Smooth muscle cell (in vitro differentiated cells): ENCODE data around the gene DIDO1. TPM values are rescaled to one million over a fixed set of nuclear protein-coding genes. Genes with fewer than 3 reads are reported as not detected.
A peak's percentile ranks its signal among the peaks of the same experiment; 100 is the strongest.

Experiments
- DNase-seq: peaks from one replicate; lab custom pipeline; 2025; ENCODE audit not compliant: unreplicated experiment; lab: John Stamatoyannopoulos, UW
- H2AFZ ChIP-seq: fragments of 200-600 bp; sonication (generic); 2 replicates; pipeline ENCODE4 v1.6.0; 2016; ENCODE audit warnings: antibody characterized with exemption, low read depth, mild to moderate bottlenecking
- H3F3A ChIP-seq: fragments of 200-600 bp; sonication (generic); 2 replicates; pipeline ENCODE4 v1.6.0; 2017; ENCODE audit warnings: antibody characterized with exemption, low read depth
- H3K27ac ChIP-seq: fragments of 200-600 bp; sonication (generic); 2 replicates; pipeline ENCODE4 v1.5.1; 2016; ENCODE audit warnings: low read depth, mild to moderate bottlenecking
- H3K27me3 ChIP-seq: fragments of 200-600 bp; sonication (generic); 2 replicates; pipeline ENCODE4 v1.6.1; 2016; ENCODE audit warnings: low read depth, mild to moderate bottlenecking
- H3K36me3 ChIP-seq: fragments of 200-600 bp; sonication (generic); 2 replicates; pipeline ENCODE4 v1.5.1; 2016; ENCODE audit warnings: low read depth
- H3K4me1 ChIP-seq: fragments of 200-600 bp; sonication (generic); 2 replicates; pipeline ENCODE4 v1.5.1; 2016; ENCODE audit warnings: low read depth
- H3K4me2 ChIP-seq: fragments of 200-600 bp; sonication (generic); 2 replicates; pipeline ENCODE4 v1.6.0; 2016; ENCODE audit warnings: mild to moderate bottlenecking
- H3K4me3 ChIP-seq: fragments of 200-600 bp; sonication (generic); 2 replicates; pipeline ENCODE4 v1.5.1; 2016; ENCODE audit warnings: mild to moderate bottlenecking
- H3K79me2 ChIP-seq: fragments of 200-600 bp; sonication (generic); 2 replicates; pipeline ENCODE4 v1.6.0; 2016; ENCODE audit warnings: low read depth, mild to moderate bottlenecking
- H3K9ac ChIP-seq: fragments of 200-600 bp; sonication (generic); 2 replicates; pipeline ENCODE4 v1.6.0; 2016; ENCODE audit warnings: low read depth
- H3K9me3 ChIP-seq: fragments of 200-600 bp; sonication (generic); replicated peaks from 2 replicates; pipeline ENCODE4 v1.5.1; 2016; ENCODE audit warnings: low read depth
- H4K20me1 ChIP-seq: fragments of 200-600 bp; sonication (generic); 2 replicates; pipeline ENCODE4 v1.6.0; 2016; ENCODE audit warnings: low read depth
- CTCF ChIP-seq: fragments of 200-600 bp; sonication (generic); IDR thresholded peaks from 2 replicates; pipeline ENCODE4 v1.5.1; 2017; ENCODE audit warnings: borderline replicate concordance, mild to moderate bottlenecking, antibody characterized with exemption; ENCODE audit not compliant: insufficient read depth, poor library complexity, severe bottlenecking
- WGBS: methylation state at CpG from one replicate; pipeline ENCODE4 v1.1.7; 2016; ENCODE audit warnings: low lambda C conversion rate; 5-methylcytosine and 5-hydroxymethylcytosine counted together
- polyA plus RNA-seq: library from polyadenylated mRNA; unstranded; fragments of >200 nt; fragmentation: Nextera tagmentation; extraction: Ambion mirVana; gene quantifications from 2 replicates; pipeline ENCODE4 v1.2.1, GENCODE V29; 2016
- total RNA-seq: library from RNA; depleted of rRNA; stranded (reverse); fragments of >200 nt; gene quantifications from 2 replicates; pipeline ENCODE4 v1.2.3, GENCODE V29; 2014

DIDO1 gene
- total and polyA plus RNA-seq, 2 experiments from 2014 or later: 16.0 to 25.8 TPM

- H3F3A ChIP-seq: peaks cover 34% of the 10 kb centered on the region
- no peak overlapping the region for H3K4me3 ChIP-seq
- peaks cover 75% of the 10 kb centered on the region for H4K20me1 ChIP-seq
- H3K27me3 ChIP-seq: no peaks in the 10 kb centered on the region
- peak overlapping the region; percentile 68 for H3K27ac ChIP-seq
- DNase-seq: no peak
- no peak overlapping the region for H3K9ac ChIP-seq
- 95% methylated on average over 11 of the region's 11 CpGs for WGBS
- H3K36me3 ChIP-seq: peaks cover 18% of the 10 kb centered on the region
- H2AFZ ChIP-seq: no peak overlapping the region
- TF ChIP-seq CTCF: no peak
- H3K9me3 ChIP-seq: no peaks in the 10 kb centered on the region
- no peak overlapping the region for H3K4me2 ChIP-seq
- H3K79me2 ChIP-seq: peaks cover 3% of the 10 kb centered on the region
- peaks cover 20% of the 10 kb centered on the region for H3K4me1 ChIP-seq
Measured at GRCh38 chr20:62901891-62902290, 24.4 kb downstream of the DIDO1 start.

- H3K4me2 ChIP-seq: peak overlapping the region; percentile 63
- H3K27ac ChIP-seq: peak overlapping the region; percentile 68
- peaks cover 20% of the 10 kb centered on the region for H3K4me1 ChIP-seq
- no peaks in the 10 kb centered on the region for H3K79me2 ChIP-seq
- no peak overlapping the region for H3K4me3 ChIP-seq
- H3K9ac ChIP-seq: no peak overlapping the region
- no peaks in the 10 kb centered on the region for H3K27me3 ChIP-seq
- 58% methylated on average over 20 of the region's 20 CpGs for WGBS
- no peaks in the 10 kb centered on the region for H3K9me3 ChIP-seq
- H3F3A ChIP-seq: peaks cover 31% of the 10 kb centered on the region
- peak; percentile 7 for TF ChIP-seq CTCF
- peaks cover 13% of the 10 kb centered on the region for H3K36me3 ChIP-seq
- H4K20me1 ChIP-seq: peaks cover 66% of the 10 kb centered on the region
- no peak for DNase-seq
- H2AFZ ChIP-seq: no peak overlapping the region
Measured at GRCh38 chr20:62900692-62901584, 25.4 kb downstream of the DIDO1 start.

- peaks cover 5% of the 10 kb centered on the region for H3K36me3 ChIP-seq
- H3K9ac ChIP-seq: no peak overlapping the region
- no peak overlapping the region for H3K4me3 ChIP-seq
- H2AFZ ChIP-seq: no peak overlapping the region
- peaks cover 20% of the 10 kb centered on the region for H3K4me1 ChIP-seq
- DNase-seq: peak; percentile 42
- peak overlapping the region; percentile 75 for H3K4me2 ChIP-seq
- peaks cover 25% of the 10 kb centered on the region for H3F3A ChIP-seq
- peaks cover 58% of the 10 kb centered on the region for H4K20me1 ChIP-seq
- WGBS: 20% methylated on average over 11 of the region's 11 CpGs
- peak overlapping the region; percentile 68 for H3K27ac ChIP-seq
- TF ChIP-seq CTCF: peak; percentile 65
- H3K9me3 ChIP-seq: no peaks in the 10 kb centered on the region
- H3K27me3 ChIP-seq: no peaks in the 10 kb centered on the region
- H3K79me2 ChIP-seq: peaks cover 2% of the 10 kb centered on the region
Measured at GRCh38 chr20:62900052-62900691, 26.1 kb downstream of the DIDO1 start.
